OCI-LY7 (cell line): Measurements from ENCODE around the gene RFNG. TPM values are rescaled to one million over a fixed set of nuclear protein-coding genes. Genes with fewer than 3 reads are reported as not detected.

ENCODE experiments used
- BruUV-seq: library from RNA; stranded (reverse); fragments of 400-500 nt; replicated peaks from 2 replicates; lab custom pipeline; 2021; lab: Mats Ljungman, UMichigan
- CTCF ChIA-PET: fragments of 300-600 bp; sonication (Branson Sonifier 250); formaldehyde crosslinking; loops from one replicate; lab custom pipeline; 2022; ENCODE audit warnings: antibody characterized with exemption; ENCODE audit not compliant: unreplicated experiment; lab: Charles Lee
- POLR2A ChIA-PET: fragments of 300-600 bp; sonication (Branson Sonifier 250); formaldehyde crosslinking; loops from one replicate; lab custom pipeline; 2022; ENCODE audit warnings: antibody characterized with exemption; lab: Charles Lee
- DNase-seq: peaks from one replicate; pipeline ENCODE4 v3.0.0-alpha.2; 2015; ENCODE audit warnings: low spot score
- H2AFZ ChIP-seq: fragments of 200-600 bp; sonication (generic), shearing (Covaris generic); 2 replicates; pipeline ENCODE4 v1.6.1; 2014; ENCODE audit warnings: mild to moderate bottlenecking, antibody characterized with exemption, low read length, moderate library complexity
- H3K27ac ChIP-seq: fragments of 200-600 bp; sonication (generic); 2 replicates; pipeline ENCODE4 v1.5.1; 2014; ENCODE audit warnings: mixed run types, low read depth, mild to moderate bottlenecking, moderate library complexity, low read length, inconsistent platforms; ENCODE audit not compliant: poor library complexity, severe bottlenecking
- H3K36me3 ChIP-seq: fragments of 200-600 bp; sonication (generic); 2 replicates; pipeline ENCODE4 v1.6.1; 2014; ENCODE audit warnings: mild to moderate bottlenecking, antibody characterized with exemption, low read length, moderate library complexity, mixed read lengths; ENCODE audit not compliant: insufficient read depth
- H3K4me1 ChIP-seq: fragments of 200-600 bp; sonication (generic); 2 replicates; pipeline ENCODE4 v1.5.1; 2014; ENCODE audit warnings: mild to moderate bottlenecking, low read length; ENCODE audit not compliant: insufficient read depth, poor library complexity, severe bottlenecking
- H3K4me2 ChIP-seq: fragments of 200-600 bp; sonication (generic); 2 replicates; pipeline ENCODE4 v1.6.1; 2014; ENCODE audit warnings: mild to moderate bottlenecking, low read length
- H3K4me3 ChIP-seq: fragments of 200-600 bp; sonication (generic); 2 replicates; pipeline ENCODE4 v1.5.1; 2014; ENCODE audit warnings: mild to moderate bottlenecking, low read depth, low read length; ENCODE audit not compliant: poor library complexity, severe bottlenecking
- H3K79me2 ChIP-seq: fragments of 200-600 bp; sonication (generic); 2 replicates; pipeline ENCODE4 v1.6.1; 2016; ENCODE audit warnings: low read depth, mild to moderate bottlenecking, low read length, moderate library complexity, mixed read lengths; ENCODE audit not compliant: insufficient read depth
- H3K9me2 ChIP-seq: fragments of 200-600 bp; sonication (generic); 2 replicates; pipeline ENCODE4 v1.6.1; 2016; ENCODE audit warnings: mild to moderate bottlenecking, low read length, mixed read lengths; ENCODE audit not compliant: insufficient read depth
- H3K9me3 ChIP-seq: fragments of 200-600 bp; sonication (generic); 2 replicates; pipeline ENCODE4 v1.6.1; 2014; ENCODE audit warnings: mild to moderate bottlenecking, mixed run types, low read length, mixed read lengths
- H4K20me1 ChIP-seq: fragments of 200-600 bp; sonication (generic); 2 replicates; pipeline ENCODE4 v1.6.1; 2014; ENCODE audit warnings: mild to moderate bottlenecking, antibody characterized with exemption, low read length, moderate library complexity, mixed read lengths; ENCODE audit not compliant: insufficient read depth
- EZH2phosphoT487 ChIP-seq: fragments of 200-600 bp; sonication (generic); IDR thresholded peaks from 2 replicates; pipeline ENCODE4 v1.6.1; 2018; ENCODE audit warnings: low read depth, borderline replicate concordance, mild to moderate bottlenecking, mixed run types, antibody characterized with exemption, low read length, moderate library complexity, mixed read lengths
- intact Hi-C: fragments of 100-400 bp; cut with micrococcal nuclease; formaldehyde crosslinking; loops from one replicate; pipeline ENCODE4 v1.10.0; 2022; ENCODE audit not compliant: unreplicated experiment
- total RNA-seq, 2 experiments: library from RNA; depleted of rRNA in 1 of 2; stranded (reverse); fragments of >200 nt in 1 of 2; shearing (Covaris generic) in 1 of 2; gene quantifications; 2 replicates each; pipeline ENCODE4 v1.2.3, GENCODE V29; 2014 to 2022
- TF ChIP-seq, protein P1 (sequence below): fragments of 200-600 bp; sonication (generic); conservative IDR thresholded peaks from 2 replicates; pipeline ENCODE4 v1.5.1; 2014; ENCODE audit warnings: mild to moderate bottlenecking, antibody characterized with exemption, low read length, moderate library complexity, mixed read lengths

The RFNG gene
- total RNA-seq, 2 experiments from 2014 or later, result 47.3 to 59.4 TPM

DNA sequence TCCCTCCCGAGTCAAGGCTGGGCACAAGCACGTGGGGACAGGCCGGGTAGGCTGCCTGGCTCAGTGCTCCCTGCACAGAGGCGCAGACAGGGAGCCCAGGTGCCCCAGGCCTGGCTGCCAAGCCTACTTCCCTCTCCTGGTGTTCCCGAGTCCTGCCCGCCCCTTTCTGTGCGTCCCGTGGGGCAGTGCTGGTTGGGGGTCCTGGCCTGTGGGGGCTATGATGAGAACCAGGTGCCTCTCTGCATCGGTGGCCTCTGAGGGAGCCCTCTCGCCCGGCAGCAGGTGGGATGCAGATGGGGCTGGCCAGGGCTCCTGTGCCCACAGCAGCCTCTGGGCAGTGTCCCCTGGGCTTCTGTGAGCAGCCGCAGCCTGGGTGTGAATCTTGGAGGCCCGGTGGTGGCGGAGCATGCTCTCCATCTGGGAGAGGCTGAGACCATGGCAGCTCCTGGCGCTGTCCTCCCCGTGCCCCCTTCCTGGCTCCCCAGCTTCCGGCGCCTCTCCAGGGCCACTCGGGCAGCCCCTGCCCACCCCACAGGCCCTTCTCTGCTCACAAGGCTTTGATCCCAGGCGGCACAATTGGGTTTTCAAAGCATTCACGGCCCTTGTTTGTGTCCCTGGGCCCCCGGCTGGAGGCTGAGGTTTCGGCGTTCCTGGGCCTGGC is 36.2 kb downstream of the RFNG start:
- POLR2A ChIA-PET, result no interaction called here
- no TSS peak for BruUV-seq
- H3K27ac ChIP-seq, result no peak overlapping the region

DNA sequence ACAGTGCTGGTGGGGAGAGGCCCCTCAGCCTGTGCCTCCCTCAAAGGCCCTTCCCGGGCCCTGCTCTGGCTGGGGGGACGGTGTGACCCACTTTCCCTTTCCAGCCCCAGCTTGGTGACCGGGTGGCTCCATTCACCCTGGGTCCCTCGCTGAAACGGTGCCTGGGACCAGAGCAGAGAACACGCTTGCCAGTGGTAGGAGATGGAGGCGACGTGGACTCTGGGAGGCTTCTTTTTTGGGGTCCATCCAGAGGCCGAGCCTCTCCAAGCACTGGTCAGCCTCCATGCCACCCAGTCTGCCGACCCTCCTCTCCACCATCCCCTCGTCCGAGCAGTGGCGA is 36.7 kb downstream of the RFNG start:
- intact Hi-C loops, result no loop called here

More for the DNA sequence above, 36.2 kb downstream of the RFNG start:
- Histone ChIP-seq H4K20me1 (no peaks in the 10 kb centered on the region), H3K9me3 (no peaks in the 10 kb centered on the region), H3K4me3 (no peak overlapping the region), H3K79me2 (no peaks in the 10 kb centered on the region), H3K4me2 (no peak overlapping the region), H3K4me1 (peaks cover 9% of the 10 kb centered on the region), H3K36me3 (peaks cover 11% of the 10 kb centered on the region; the same call in 1 of the 2 replicates), H2AFZ (no peak overlapping the region), H3K9me2 (no peaks in the 10 kb centered on the region)
- CTCF ChIA-PET, result no interaction called here
- no peak for DNase-seq
- intact Hi-C loops, result no loop called here
- no peak for TF ChIP-seq EZH2phosphoT487
- TF ChIP-seq, protein P1, sequence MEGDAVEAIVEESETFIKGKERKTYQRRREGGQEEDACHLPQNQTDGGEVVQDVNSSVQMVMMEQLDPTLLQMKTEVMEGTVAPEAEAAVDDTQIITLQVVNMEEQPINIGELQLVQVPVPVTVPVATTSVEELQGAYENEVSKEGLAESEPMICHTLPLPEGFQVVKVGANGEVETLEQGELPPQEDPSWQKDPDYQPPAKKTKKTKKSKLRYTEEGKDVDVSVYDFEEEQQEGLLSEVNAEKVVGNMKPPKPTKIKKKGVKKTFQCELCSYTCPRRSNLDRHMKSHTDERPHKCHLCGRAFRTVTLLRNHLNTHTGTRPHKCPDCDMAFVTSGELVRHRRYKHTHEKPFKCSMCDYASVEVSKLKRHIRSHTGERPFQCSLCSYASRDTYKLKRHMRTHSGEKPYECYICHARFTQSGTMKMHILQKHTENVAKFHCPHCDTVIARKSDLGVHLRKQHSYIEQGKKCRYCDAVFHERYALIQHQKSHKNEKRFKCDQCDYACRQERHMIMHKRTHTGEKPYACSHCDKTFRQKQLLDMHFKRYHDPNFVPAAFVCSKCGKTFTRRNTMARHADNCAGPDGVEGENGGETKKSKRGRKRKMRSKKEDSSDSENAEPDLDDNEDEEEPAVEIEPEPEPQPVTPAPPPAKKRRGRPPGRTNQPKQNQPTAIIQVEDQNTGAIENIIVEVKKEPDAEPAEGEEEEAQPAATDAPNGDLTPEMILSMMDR, result no peak

DNA sequence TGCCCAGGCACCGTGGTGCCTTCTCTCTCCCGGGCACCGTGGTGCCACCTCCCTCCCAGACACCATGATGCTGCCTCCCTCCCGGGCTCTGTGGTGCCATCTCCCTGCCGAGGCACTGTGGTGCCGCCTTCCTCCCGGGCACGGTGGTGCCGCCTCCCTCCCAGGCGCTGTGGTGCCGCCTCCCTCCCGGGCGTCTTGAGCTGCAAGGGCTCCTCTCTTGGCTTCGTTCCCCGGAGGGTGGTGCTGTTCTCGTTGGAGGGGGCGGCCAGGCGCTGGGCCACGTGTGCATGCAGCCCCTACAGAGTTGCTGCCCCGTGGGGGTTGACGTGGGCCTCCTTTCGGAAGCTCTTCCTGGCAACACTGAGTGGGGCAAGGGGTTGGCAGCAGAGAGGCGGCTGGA is 37.2 kb downstream of the RFNG start:
- Histone ChIP-seq H2AFZ (no peak overlapping the region), H3K27ac (no peak overlapping the region), H3K9me2 (no peaks in the 10 kb centered on the region), H3K4me1 (no peaks in the 10 kb centered on the region), H3K79me2 (no peaks in the 10 kb centered on the region), H3K4me2 (no peak overlapping the region), H3K36me3 (peaks cover 11% of the 10 kb centered on the region; the same call in 1 of the 2 replicates), H3K4me3 (no peak overlapping the region), H3K9me3 (no peaks in the 10 kb centered on the region), H4K20me1 (no peaks in the 10 kb centered on the region)
- ChIA-PET CTCF (no interaction called here), POLR2A (no interaction called here)
- intact Hi-C loops, result no loop called here
- BruUV-seq, result no TSS peak
- no peak for TF ChIP-seq EZH2phosphoT487
- TF ChIP-seq, protein P1, result no peak
- DNase-seq, result no peak

More for the DNA sequence above, 36.7 kb downstream of the RFNG start:
- no peak for DNase-seq
- Histone ChIP-seq H3K4me2 (no peak overlapping the region), H3K4me3 (no peak overlapping the region), H3K27ac (no peak overlapping the region), H3K79me2 (no peaks in the 10 kb centered on the region), H2AFZ (no peak overlapping the region), H3K36me3 (peaks cover 11% of the 10 kb centered on the region; the same call in 1 of the 2 replicates), H3K4me1 (peaks cover 4% of the 10 kb centered on the region), H3K9me3 (no peaks in the 10 kb centered on the region), H4K20me1 (no peaks in the 10 kb centered on the region), H3K9me2 (no peaks in the 10 kb centered on the region)
- TF ChIP-seq, protein P1, result no peak
- TF ChIP-seq EZH2phosphoT487, result no peak
- CTCF ChIA-PET, result no interaction called here
- POLR2A ChIA-PET, result no interaction called here
- BruUV-seq, result no TSS peak
